ENCODE results near the gene RRP1.
"Not testable (repeated sequence)": the region's sequence is repeated elsewhere in the genome, so short reads cannot be mapped to it uniquely, and the experiment has no call there.

RRP1 gene

GRCh38 chr21:43819511-43820405 is 30.4 kb downstream of the RRP1 start:
- peak overlapping the region; percentile 71 for H3K27ac ChIP-seq
- H3K4me1 ChIP-seq (ENCODE audit: control insufficient read depth in 1 of 2, insufficient read depth in 1 of 2, low read depth in 1 of 2, low read length in 1 of 2) = peaks cover 12 to 15% of the 10 kb centered on the region in 2 experiments
- no peak for TF ChIP-seq CTCF (IDR thresholded peaks at IDR 0.05)
- H3K27me3 ChIP-seq = peaks cover 2% of the 10 kb centered on the region
- H3K36me3 ChIP-seq = no peaks in the 10 kb centered on the region
- H3K9me3 ChIP-seq = no peaks in the 10 kb centered on the region
- H3K4me3 ChIP-seq (ENCODE audit: low read depth in 1 of 2, low read length in 1 of 2) = no peak overlapping the region

GRCh38 chr21:43820466-43820865 is 31.1 kb downstream of the RRP1 start:
- TF ChIP-seq CTCF (IDR thresholded peaks at IDR 0.05) = no peak
- Histone ChIP-seq H3K4me1 (ENCODE audit: control insufficient read depth in 1 of 2, insufficient read depth in 1 of 2, low read depth in 1 of 2, low read length in 1 of 2) (peaks cover 12 to 15% of the 10 kb centered on the region in 2 experiments), H3K27ac (no peak overlapping the region), H3K9me3 (no peaks in the 10 kb centered on the region), H3K27me3 (peaks cover 4% of the 10 kb centered on the region), H3K4me3 (ENCODE audit: low read depth in 1 of 2, low read length in 1 of 2) (no peak overlapping the region), H3K36me3 (no peaks in the 10 kb centered on the region)

GRCh38 chr21:43822166-43822565 is 32.8 kb downstream of the RRP1 start:
- H3K36me3 ChIP-seq; H3K9me3 ChIP-seq; H3K4me3 ChIP-seq (ENCODE audit: low read depth in 1 of 2, low read length in 1 of 2); H3K27ac ChIP-seq: not testable (repeated sequence)
- H3K27me3 ChIP-seq = peaks cover 17% of the 10 kb centered on the region
- H3K4me1 ChIP-seq (ENCODE audit: control insufficient read depth in 1 of 2, insufficient read depth in 1 of 2, low read depth in 1 of 2, low read length in 1 of 2) = peaks cover 12 to 13% of the 10 kb centered on the region in 2 experiments

GRCh38 chr21:43822741-43823140 is 33.4 kb downstream of the RRP1 start:
- H3K4me3 ChIP-seq (ENCODE audit: low read depth in 1 of 2, low read length in 1 of 2); H3K9me3 ChIP-seq; H3K4me1 ChIP-seq (ENCODE audit: control insufficient read depth in 1 of 2, insufficient read depth in 1 of 2, low read depth in 1 of 2, low read length in 1 of 2); H3K27ac ChIP-seq; H3K36me3 ChIP-seq: not testable (repeated sequence)
- H3K27me3 ChIP-seq = peaks cover 20% of the 10 kb centered on the region

GRCh38 chr21:43824333-43825241 is 35.2 kb downstream of the RRP1 start:
- no peaks in the 10 kb centered on the region for H3K9me3 ChIP-seq

More at GRCh38 chr21:43824333-43825241, 35.2 kb downstream of the RRP1 start:
- TF ChIP-seq CTCF (IDR thresholded peaks at IDR 0.05) = no peak
- Histone ChIP-seq H3K4me1 (ENCODE audit: control insufficient read depth in 1 of 2, insufficient read depth in 1 of 2, low read depth in 1 of 2, low read length in 1 of 2) (no peaks in the 10 kb centered on the region), H3K27ac (no peak overlapping the region), H3K4me3 (ENCODE audit: low read depth in 1 of 2, low read length in 1 of 2) (no peak overlapping the region), H3K27me3 (peaks cover 38% of the 10 kb centered on the region), H3K36me3 (no peaks in the 10 kb centered on the region)
